A673 (cell line): ENCODE measurements around the gene MICALL2.

ENCODE experiments used
- CTCF ChIP-seq: fragments of 300-800, 200-600 bp; sonication (generic); conservative IDR thresholded peaks from 2 replicates; pipeline ENCODE4 v1.5.1; 2017; ENCODE audit warnings: low read depth, mild to moderate bottlenecking, antibody characterized with exemption, low read length, moderate library complexity, mixed read lengths
- EZH2 ChIP-seq: fragments of 200-600 bp; sonication (generic); IDR thresholded peaks from 2 replicates; pipeline ENCODE4 v1.6.1; 2017; ENCODE audit warnings: borderline replicate concordance, low read depth, mild to moderate bottlenecking, mixed read lengths, antibody characterized with exemption, low read length; ENCODE audit not compliant: poor library complexity, severe bottlenecking

GRCh38 chr7:1450431-1450830, 8.8 kb downstream of the MICALL2 start:
- TF ChIP-seq CTCF (no peak), EZH2 (no peak)
